Right lobe of liver (tissue), 6 donors: ENCODE results near the gene SERPINB1. TPM values are rescaled to one million over a fixed set of nuclear protein-coding genes. Genes with fewer than 3 reads are reported as not detected.

ENCODE experiments used
- ATAC-seq, 4 donors: fragments of 200-7000 bp; cut with Tn5 transposase; one replicate each; pipeline ENCODE4 v1.9.1; 2020; ENCODE audit warnings: mild to moderate bottlenecking in 4 of 4, moderate library complexity in 4 of 4
- DNase-seq, 3 donors: peaks; one replicate each; pipeline ENCODE4 v3.0.0-alpha.2; 2020
- H3K27ac ChIP-seq, 3 donors: fragments of 200-600 bp; one replicate each; pipeline ENCODE4 v1.8.0; 2022
- H3K27me3 ChIP-seq, 2 donors: fragments of 200-600 bp; one replicate each; pipeline ENCODE4 v1.8.0; 2022
- H3K36me3 ChIP-seq, 4 donors: fragments of 200-600 bp; sonication (generic) in 1 of 4; one replicate each; pipeline versions ENCODE4 v1.5.1 to v1.8.0; 2017 to 2022; ENCODE audit warnings: control low read depth in 1 of 4
- H3K4me1 ChIP-seq, 4 donors: fragments of 200-600 bp; sonication (generic) in 1 of 4; one replicate each; pipeline versions ENCODE4 v1.5.1 to v1.8.0; 2017 to 2022; ENCODE audit warnings: control low read depth in 1 of 4
- H3K4me3 ChIP-seq, 3 donors: fragments of 200-600 bp; one replicate each; pipeline ENCODE4 v1.8.0; 2022
- H3K9me3 ChIP-seq, 4 donors: fragments of 200-600 bp; sonication (generic) in 1 of 4; one replicate each; pipeline versions ENCODE4 v1.5.1 to v1.8.0; 2017 to 2022; ENCODE audit warnings: control low read depth in 1 of 4
- POLR2A ChIP-seq: fragments of 450-650 bp; IDR thresholded peaks from one replicate; pipeline ENCODE4 v1.6.1; 2017; ENCODE audit warnings: antibody characterized with exemption, mild to moderate bottlenecking
- WGBS: methylation state at CpG from one replicate; pipeline ENCODE4 v1.1.6; 2018; ENCODE audit warnings: low coverage, low lambda C conversion rate; ENCODE audit not compliant: insufficient coverage; ENCODE audit errors: missing lambda C conversion rate; 5-methylcytosine and 5-hydroxymethylcytosine counted together
- intact Hi-C, 2 donors: fragments of 100-400 bp; cut with DNase I; formaldehyde crosslinking; loops; one replicate each; pipeline versions ENCODE4 v1.11.2 to v1.14.1; 2022
- total RNA-seq, 6 experiments: library from RNA; depleted of rRNA in 2 of 6; stranded (reverse); fragments of >200 nt in 2 of 6; fragmentation: NEBNext Ultra II Directional in 3 of 6; extraction: Animal tissue kit (Norgen Biotek cat#: 25700) in 3 of 6; gene quantifications; one replicate each; pipeline versions ENCODE4 v1.1.0 to v1.2.4, GENCODE V29; 2016 to 2023
- TF ChIP-seq, protein P1 (sequence below), 4 donors: fragments of 200-600 bp in 3 of 4; fragments of 450-650 bp in 1 of 4; IDR thresholded peaks; one replicate each; pipeline versions ENCODE4 v1.5.1 to v1.8.0; 2016 to 2022; ENCODE audit warnings: antibody characterized with exemption in 4 of 4, mild to moderate bottlenecking in 2 of 4
- donor health status: DM: no; HTN: yes; CAD: no.
- donor health status: DM: no; HTN: no; CAD: no.
- donor health status: DM: no; HTN: no; CAD: no.
- donor health status: DM: no; HTN: yes; CAD: no.
- donor health status: DM: no; HTN: yes; CAD: no.

SERPINB1 gene
- total RNA-seq, 6 experiments from 2014 or later: 7.2 to 44.6 (median 25.2) TPM

DNA sequence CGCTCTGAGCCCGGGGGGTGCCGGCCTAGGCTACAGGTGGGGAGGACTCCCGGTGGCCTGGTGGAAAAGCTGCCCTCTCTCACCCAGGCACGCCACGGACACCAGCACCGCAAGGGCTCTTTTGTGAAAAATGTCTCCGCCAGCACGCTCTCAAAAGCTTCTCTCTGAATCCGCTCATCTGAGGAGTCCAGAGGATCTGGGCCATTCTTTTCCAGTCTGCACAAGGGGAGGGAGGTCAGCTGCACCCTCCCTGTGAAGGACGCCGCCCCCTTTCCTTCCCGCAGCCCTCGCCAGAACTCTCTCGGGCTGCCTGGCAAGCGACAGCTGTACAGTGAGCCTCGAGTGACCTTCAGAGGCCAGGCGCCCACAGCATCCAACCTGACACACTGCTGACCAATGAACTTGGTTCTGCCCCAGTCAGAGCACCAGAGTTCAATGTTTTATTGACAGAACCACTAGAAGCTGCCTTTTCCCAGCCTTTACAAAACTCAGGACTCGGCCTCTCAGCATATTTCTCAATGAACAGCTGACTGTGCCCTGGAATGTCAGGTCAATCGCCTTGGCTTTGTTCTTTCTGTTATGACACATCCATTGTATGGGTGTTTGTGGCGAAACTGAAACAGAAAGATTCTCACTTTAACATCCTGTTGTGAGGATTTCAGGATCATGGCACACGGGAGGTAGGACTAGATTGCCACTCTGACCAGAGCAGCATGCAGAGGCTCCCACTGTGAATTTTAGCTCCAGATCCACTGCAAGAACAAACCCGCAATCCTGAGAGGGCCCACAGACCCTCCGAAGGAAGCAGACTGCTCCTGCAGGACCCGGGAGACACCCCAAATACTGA lies 34.8 kb upstream of the SERPINB1 start:
- Histone ChIP-seq H3K4me3 (peak overlapping the region; percentile 44 to 61 (median 48)), H3K27me3 (no peaks in the 10 kb centered on the region), H3K36me3 (no peaks in the 10 kb centered on the region), H3K4me1 (peaks cover 0 to 21% (median 6%) of the 10 kb centered on the region in 4 donors), H3K9me3 (no peaks in the 10 kb centered on the region), H3K27ac (peak overlapping the region; percentile 88 to 95 (median 89))
- intact Hi-C loops: no loop called here
- WGBS: 6% methylated on average over 11 of the region's 25 CpGs
- TF ChIP-seq, protein P1, sequence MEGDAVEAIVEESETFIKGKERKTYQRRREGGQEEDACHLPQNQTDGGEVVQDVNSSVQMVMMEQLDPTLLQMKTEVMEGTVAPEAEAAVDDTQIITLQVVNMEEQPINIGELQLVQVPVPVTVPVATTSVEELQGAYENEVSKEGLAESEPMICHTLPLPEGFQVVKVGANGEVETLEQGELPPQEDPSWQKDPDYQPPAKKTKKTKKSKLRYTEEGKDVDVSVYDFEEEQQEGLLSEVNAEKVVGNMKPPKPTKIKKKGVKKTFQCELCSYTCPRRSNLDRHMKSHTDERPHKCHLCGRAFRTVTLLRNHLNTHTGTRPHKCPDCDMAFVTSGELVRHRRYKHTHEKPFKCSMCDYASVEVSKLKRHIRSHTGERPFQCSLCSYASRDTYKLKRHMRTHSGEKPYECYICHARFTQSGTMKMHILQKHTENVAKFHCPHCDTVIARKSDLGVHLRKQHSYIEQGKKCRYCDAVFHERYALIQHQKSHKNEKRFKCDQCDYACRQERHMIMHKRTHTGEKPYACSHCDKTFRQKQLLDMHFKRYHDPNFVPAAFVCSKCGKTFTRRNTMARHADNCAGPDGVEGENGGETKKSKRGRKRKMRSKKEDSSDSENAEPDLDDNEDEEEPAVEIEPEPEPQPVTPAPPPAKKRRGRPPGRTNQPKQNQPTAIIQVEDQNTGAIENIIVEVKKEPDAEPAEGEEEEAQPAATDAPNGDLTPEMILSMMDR (IDR thresholded peaks at IDR 0.05): no peak
- TF ChIP-seq POLR2A: peak; percentile 41
- peak; percentile 89 to 97 (median 92) for ATAC-seq
- DNase-seq: peak; percentile 90 to 94 (median 91)

DNA sequence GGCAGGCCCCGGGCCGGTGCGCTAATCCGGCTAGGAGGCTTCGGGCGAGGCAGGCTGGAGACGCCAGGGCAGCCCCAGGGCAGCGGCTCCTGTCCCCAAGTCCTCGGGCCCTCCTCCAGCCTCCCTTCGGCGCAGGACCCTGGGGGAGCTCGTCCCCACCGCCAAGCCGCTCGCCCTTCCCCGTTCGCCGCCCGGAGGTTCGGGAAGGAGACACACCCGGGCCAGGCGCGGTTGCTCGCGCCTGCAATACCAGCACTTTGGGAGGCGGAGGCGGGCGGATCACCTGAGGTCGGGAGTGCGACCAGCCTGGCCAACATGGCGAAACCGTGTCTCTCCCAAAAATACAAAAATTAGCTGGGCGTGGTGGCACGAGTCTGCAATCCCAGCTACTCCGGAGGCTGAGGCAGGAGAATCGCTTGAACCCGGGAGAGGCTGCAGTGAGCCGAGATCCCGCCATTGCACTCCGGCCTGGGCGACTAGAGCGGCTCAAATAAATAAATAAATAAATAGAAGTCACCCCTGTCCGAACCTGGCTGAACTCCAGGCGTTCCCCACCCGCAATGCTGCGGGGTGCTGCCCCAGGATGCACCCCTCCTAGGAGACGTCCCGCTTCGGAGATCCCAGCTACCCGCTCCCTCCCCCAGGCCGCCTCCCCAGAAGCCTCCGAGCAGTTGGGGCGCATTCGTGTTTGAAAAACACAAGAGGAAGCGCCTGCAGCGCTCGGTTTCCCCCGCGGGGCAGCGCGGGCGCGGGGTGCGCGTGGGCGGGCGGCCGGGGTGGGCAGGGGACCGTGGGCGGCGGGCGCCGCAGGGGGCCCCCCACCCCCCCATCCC lies 33.9 kb upstream of the SERPINB1 start:
- peaks cover 0 to 21% (median 6%) of the 10 kb centered on the region in 4 donors for H3K4me1 ChIP-seq
- H3K4me3 ChIP-seq: peak overlapping the region; percentile 44 to 61 (median 48)
- ATAC-seq: peak; percentile 9 to 39 (median 15)
- H3K27ac ChIP-seq: peak overlapping the region; percentile 88 to 95 (median 89)
- peak; percentile 65 to 77 (median 66) for DNase-seq
- H3K9me3 ChIP-seq: no peaks in the 10 kb centered on the region
- TF ChIP-seq, protein P1 (IDR thresholded peaks at IDR 0.05): no peak
- peak; percentile 22 for TF ChIP-seq POLR2A
- intact Hi-C loops: no loop called here
- no peaks in the 10 kb centered on the region for H3K36me3 ChIP-seq
- 2% methylated on average over 22 of the region's 73 CpGs for WGBS
- no peaks in the 10 kb centered on the region for H3K27me3 ChIP-seq

DNA sequence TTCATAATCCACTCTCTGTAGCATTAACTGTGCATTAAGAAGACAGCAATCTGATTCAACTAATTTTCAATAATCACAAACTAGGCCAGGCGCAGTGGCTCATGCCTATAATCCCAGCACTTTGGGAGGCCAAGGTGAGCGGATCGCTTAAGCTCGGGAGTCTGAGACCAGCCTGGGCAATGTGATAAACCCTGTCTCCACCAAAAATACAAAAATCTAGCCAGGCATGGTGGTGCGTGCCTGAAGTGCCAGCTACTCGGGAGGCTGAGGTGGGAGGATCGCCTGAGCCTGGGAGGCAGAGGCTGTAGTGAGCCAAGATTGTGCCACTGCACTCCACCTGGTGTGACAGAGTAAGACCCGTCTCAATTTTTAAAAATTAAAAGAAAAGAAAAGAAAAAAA lies 32.0 kb upstream of the SERPINB1 start:
- TF ChIP-seq, protein P1 (IDR thresholded peaks at IDR 0.05): no peak
- no peak for TF ChIP-seq POLR2A
- H3K27ac ChIP-seq: no peak overlapping the region
- WGBS: 89% methylated on average over 8 of the region's 8 CpGs
- H3K4me3 ChIP-seq: no peak overlapping the region
- no peaks in the 10 kb centered on the region for H3K9me3 ChIP-seq
- intact Hi-C loops: no loop called here
- no peaks in the 10 kb centered on the region for H3K27me3 ChIP-seq
- H3K4me1 ChIP-seq: peaks cover 0 to 21% (median 6%) of the 10 kb centered on the region in 4 donors
- no peak for DNase-seq
- no peaks in the 10 kb centered on the region for H3K36me3 ChIP-seq
- ATAC-seq: no peak

DNA sequence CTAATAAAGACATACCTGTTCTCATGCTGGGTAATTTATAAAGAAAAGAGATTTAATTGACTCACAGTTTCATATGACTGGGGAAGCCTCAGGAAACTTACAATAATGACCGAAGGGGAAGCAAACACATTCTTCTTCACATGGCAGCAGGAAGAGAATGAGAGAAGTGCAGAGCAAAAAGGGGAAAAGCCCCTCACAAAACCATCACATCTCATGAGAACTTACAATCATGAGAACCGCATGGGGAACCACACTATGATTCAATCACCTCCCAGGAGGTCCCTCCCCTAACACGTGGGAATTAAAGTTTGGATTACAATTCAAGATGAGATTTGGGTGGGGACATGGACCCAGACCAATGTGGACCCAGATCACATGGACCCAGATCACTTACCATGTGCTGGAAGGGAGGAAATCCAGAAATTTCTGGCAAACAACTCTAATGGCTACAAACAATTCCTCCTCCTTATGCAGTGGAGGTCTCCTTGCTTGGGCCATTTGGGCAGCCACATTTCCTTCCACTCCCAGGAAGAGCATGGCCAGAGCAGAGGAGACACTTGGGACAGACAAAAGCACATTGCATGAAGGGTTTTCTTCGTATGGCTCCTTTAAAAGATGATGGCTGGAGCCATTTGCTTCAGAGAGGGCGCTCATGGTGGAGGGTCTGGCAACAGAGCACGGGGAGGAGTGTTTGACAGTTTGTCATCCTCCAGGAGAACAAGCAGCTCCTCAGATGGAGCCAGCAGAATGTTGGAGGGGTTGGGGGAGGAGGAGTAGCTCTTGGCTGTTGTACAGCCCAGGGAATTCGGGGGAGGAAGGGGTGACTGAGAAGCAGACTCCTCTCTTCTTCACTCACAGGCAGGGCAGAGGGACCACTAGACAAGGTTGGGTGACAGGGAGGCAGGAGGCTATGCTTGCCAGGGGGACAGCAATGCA lies 31.0 kb upstream of the SERPINB1 start:
- H3K36me3 ChIP-seq: no peaks in the 10 kb centered on the region
- H3K27ac ChIP-seq: no peak overlapping the region
- H3K4me3 ChIP-seq: no peak overlapping the region
- ATAC-seq: no peak
- H3K27me3 ChIP-seq: no peaks in the 10 kb centered on the region
- H3K4me1 ChIP-seq: peaks cover 0 to 16% (median 6%) of the 10 kb centered on the region in 4 donors
- intact Hi-C loops: no loop called here
- no peak for DNase-seq
- no peaks in the 10 kb centered on the region for H3K9me3 ChIP-seq
- 71% methylated on average over 4 of the region's 7 CpGs for WGBS
- TF ChIP-seq, protein P1 (IDR thresholded peaks at IDR 0.05): no peak
- no peak for TF ChIP-seq POLR2A
